OCI-LY1 (cell line): Measurements from ENCODE around the gene EIPR1.

Experiments
- H2AFZ ChIP-seq: fragments of 200-600 bp; sonication (generic), shearing (Covaris generic); 2 replicates; pipeline ENCODE4 v1.6.0; 2014; ENCODE audit warnings: antibody characterized with exemption, mild to moderate bottlenecking, low read length
- H3F3A ChIP-seq: fragments of 200-600 bp; sonication (generic), shearing (Covaris generic); 2 replicates; pipeline ENCODE4 v1.6.0; 2014; ENCODE audit warnings: mild to moderate bottlenecking, antibody characterized with exemption, low read length, moderate library complexity; ENCODE audit not compliant: insufficient read depth
- H3K27ac ChIP-seq: fragments of 200-600 bp; sonication (generic); 2 replicates; pipeline ENCODE4 v1.5.1; 2014; ENCODE audit warnings: low read length, mixed run types, mild to moderate bottlenecking, low read depth; ENCODE audit not compliant: poor library complexity, severe bottlenecking
- H3K27me3 ChIP-seq: fragments of 200-600 bp; sonication (generic); 2 replicates; pipeline ENCODE4 v1.6.0; 2014; ENCODE audit warnings: antibody characterized with exemption, mild to moderate bottlenecking, low read length, moderate library complexity; ENCODE audit not compliant: insufficient read depth
- H3K36me3 ChIP-seq: fragments of 200-600 bp; sonication (generic); 2 replicates; pipeline ENCODE4 v1.6.1; 2014; ENCODE audit warnings: mild to moderate bottlenecking, antibody characterized with exemption, low read length, moderate library complexity, mixed read lengths; ENCODE audit not compliant: insufficient read depth
- H3K4me1 ChIP-seq: fragments of 200-600 bp; sonication (generic); 2 replicates; pipeline ENCODE4 v1.5.1; 2014; ENCODE audit warnings: mild to moderate bottlenecking, low read length, moderate library complexity; ENCODE audit not compliant: insufficient read depth, severe bottlenecking
- H3K4me2 ChIP-seq: fragments of 200-600 bp; sonication (generic), shearing (Covaris generic); 2 replicates; pipeline ENCODE4 v1.6.1; 2014; ENCODE audit warnings: low read length
- H3K4me3 ChIP-seq: fragments of 200-600 bp; sonication (generic); 2 replicates; pipeline ENCODE4 v1.5.1; 2014; ENCODE audit warnings: low read length, low read depth, mild to moderate bottlenecking, mixed read lengths; ENCODE audit not compliant: poor library complexity, severe bottlenecking
- H3K79me2 ChIP-seq: fragments of 200-600 bp; shearing (Covaris generic); 2 replicates; pipeline ENCODE4 v1.6.1; 2016; ENCODE audit warnings: mixed run types, low read length, mixed read lengths; ENCODE audit not compliant: insufficient read depth
- H3K9ac ChIP-seq: fragments of 200-600 bp; sonication (generic), shearing (Covaris generic); 2 replicates; pipeline ENCODE4 v1.6.1; 2014; ENCODE audit warnings: mild to moderate bottlenecking, low read length, mixed read lengths
- H3K9me2 ChIP-seq: fragments of 200-600 bp; sonication (generic), shearing (Covaris generic); 2 replicates; pipeline ENCODE4 v1.6.1; 2014; ENCODE audit warnings: low read depth, mild to moderate bottlenecking, low read length, mixed read lengths
- H3K9me3 ChIP-seq: fragments of 200-600 bp; shearing (Covaris generic); 2 replicates; pipeline ENCODE4 v1.6.1; 2014; ENCODE audit warnings: low read length, mixed read lengths
- H4K20me1 ChIP-seq: fragments of 200-600 bp; sonication (generic), shearing (Covaris generic); 2 replicates; pipeline ENCODE4 v1.6.0; 2016; ENCODE audit warnings: mild to moderate bottlenecking, low read length; ENCODE audit not compliant: insufficient read depth
- EZH2 ChIP-seq: fragments of 200-600 bp; sonication (generic), shearing (Covaris generic); IDR thresholded peaks from 2 replicates; pipeline ENCODE4 v1.8.0; 2017; ENCODE audit warnings: borderline replicate concordance, mixed run types, mild to moderate bottlenecking, antibody characterized with exemption, low read length, moderate library complexity, mixed read lengths
- TF ChIP-seq, protein P1 (sequence below): fragments of 200-600 bp; sonication (generic), shearing (Covaris generic); IDR thresholded peaks from 2 replicates; pipeline ENCODE4 v1.5.1; 2017; ENCODE audit warnings: mild to moderate bottlenecking, antibody characterized with exemption, low read length, moderate library complexity, mixed read lengths

EIPR1 gene

DNA sequence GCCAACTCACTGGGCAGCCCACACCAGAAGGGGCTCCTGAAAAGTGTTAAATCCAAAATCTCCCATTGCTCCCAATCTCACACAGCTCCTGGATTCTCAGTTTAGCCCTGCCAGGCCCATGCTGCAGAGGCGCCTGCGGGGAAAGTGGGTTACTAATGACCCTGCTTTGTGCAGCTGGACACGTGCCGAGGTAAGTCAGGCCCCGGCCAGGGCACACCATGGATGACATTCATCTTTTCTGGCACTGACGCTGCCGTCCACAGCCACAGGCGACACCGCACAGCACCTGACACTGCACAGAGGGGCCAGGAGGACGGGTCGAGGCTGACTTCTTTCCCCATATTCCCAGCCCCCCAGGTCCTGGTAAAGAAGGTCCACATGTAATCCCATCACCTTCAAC lies 193.5 kb downstream of the EIPR1 start:
- H3K4me2 ChIP-seq: no peak overlapping the region
- no peak overlapping the region for H3K4me3 ChIP-seq
- no peak for TF ChIP-seq EZH2
- TF ChIP-seq, protein P1, sequence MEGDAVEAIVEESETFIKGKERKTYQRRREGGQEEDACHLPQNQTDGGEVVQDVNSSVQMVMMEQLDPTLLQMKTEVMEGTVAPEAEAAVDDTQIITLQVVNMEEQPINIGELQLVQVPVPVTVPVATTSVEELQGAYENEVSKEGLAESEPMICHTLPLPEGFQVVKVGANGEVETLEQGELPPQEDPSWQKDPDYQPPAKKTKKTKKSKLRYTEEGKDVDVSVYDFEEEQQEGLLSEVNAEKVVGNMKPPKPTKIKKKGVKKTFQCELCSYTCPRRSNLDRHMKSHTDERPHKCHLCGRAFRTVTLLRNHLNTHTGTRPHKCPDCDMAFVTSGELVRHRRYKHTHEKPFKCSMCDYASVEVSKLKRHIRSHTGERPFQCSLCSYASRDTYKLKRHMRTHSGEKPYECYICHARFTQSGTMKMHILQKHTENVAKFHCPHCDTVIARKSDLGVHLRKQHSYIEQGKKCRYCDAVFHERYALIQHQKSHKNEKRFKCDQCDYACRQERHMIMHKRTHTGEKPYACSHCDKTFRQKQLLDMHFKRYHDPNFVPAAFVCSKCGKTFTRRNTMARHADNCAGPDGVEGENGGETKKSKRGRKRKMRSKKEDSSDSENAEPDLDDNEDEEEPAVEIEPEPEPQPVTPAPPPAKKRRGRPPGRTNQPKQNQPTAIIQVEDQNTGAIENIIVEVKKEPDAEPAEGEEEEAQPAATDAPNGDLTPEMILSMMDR: no peak
- H3K9ac ChIP-seq: no peak overlapping the region
- H3K4me1 ChIP-seq: no peaks in the 10 kb centered on the region
- H3K9me3 ChIP-seq: no peaks in the 10 kb centered on the region
- no peak overlapping the region for H2AFZ ChIP-seq
- H3K79me2 ChIP-seq: no peaks in the 10 kb centered on the region
- no peak overlapping the region for H3K27ac ChIP-seq
- H3K9me2 ChIP-seq: no peaks in the 10 kb centered on the region
- H3K36me3 ChIP-seq: peaks cover 5% of the 10 kb centered on the region; the same call in 1 of the 2 replicates
- no peaks in the 10 kb centered on the region for H3K27me3 ChIP-seq
- no peaks in the 10 kb centered on the region for H4K20me1 ChIP-seq
- H3F3A ChIP-seq: no peaks in the 10 kb centered on the region

GRCh38 chr2:3183766-3184165 lies 193.9 kb downstream of the EIPR1 start:
- Histone ChIP-seq H3K79me2 (no peaks in the 10 kb centered on the region), H3K4me3 (no peak overlapping the region), H3F3A (no peaks in the 10 kb centered on the region), H3K4me1 (no peaks in the 10 kb centered on the region), H2AFZ (no peak overlapping the region), H4K20me1 (no peaks in the 10 kb centered on the region), H3K9me2 (no peaks in the 10 kb centered on the region), H3K9me3 (no peaks in the 10 kb centered on the region), H3K27ac (no peak overlapping the region), H3K9ac (no peak overlapping the region), H3K36me3 (0 out of 2 replicates have a peak, but pooled peaks cover 4% of the 10 kb centered on the region), H3K27me3 (no peaks in the 10 kb centered on the region), H3K4me2 (no peak overlapping the region)
- TF ChIP-seq, protein P1: no peak
- no peak for TF ChIP-seq EZH2

DNA sequence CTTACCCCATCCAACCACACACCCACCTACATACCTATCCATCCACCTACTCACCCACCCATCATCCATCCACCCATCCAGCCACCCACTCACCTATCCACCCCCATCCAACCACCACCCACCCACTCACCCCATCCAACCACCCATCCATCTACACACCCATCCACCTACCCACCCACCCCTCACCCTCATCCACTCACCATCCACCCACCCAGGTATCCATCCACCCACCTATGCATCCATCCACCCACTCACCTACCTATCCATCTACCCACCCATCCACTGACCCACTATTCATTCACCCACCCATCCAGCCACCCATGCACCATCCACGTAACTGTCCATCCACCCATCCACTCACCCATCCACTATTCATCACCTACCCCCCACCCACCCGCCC lies 194.8 kb downstream of the EIPR1 start:
- Histone ChIP-seq H3K9me2 (no peaks in the 10 kb centered on the region), H3F3A (no peaks in the 10 kb centered on the region), H3K79me2 (no peaks in the 10 kb centered on the region), H4K20me1 (no peaks in the 10 kb centered on the region), H2AFZ (no peak overlapping the region), H3K9ac (no peak overlapping the region), H3K27me3 (no peaks in the 10 kb centered on the region), H3K4me2 (no peak overlapping the region), H3K36me3 (0 out of 2 replicates have a peak, but pooled peaks cover 4% of the 10 kb centered on the region), H3K4me1 (no peaks in the 10 kb centered on the region), H3K4me3 (no peak overlapping the region), H3K27ac (no peak overlapping the region), H3K9me3 (no peaks in the 10 kb centered on the region)
- TF ChIP-seq EZH2: no peak
- TF ChIP-seq, protein P1: no peak
